Trophoblast cell (in vitro differentiated cells and primary cell): Measurements from ENCODE around the gene ARMH1.

ENCODE experiments used
- DNase-seq, 2 donors: peaks; one replicate each; pipeline ENCODE4 v3.0.0-alpha.2; 2016
- H2AFZ ChIP-seq: 2 replicates; pipeline ENCODE4 v1.6.1; 2013; ENCODE audit warnings: low read length, moderate library complexity, mild to moderate bottlenecking; ENCODE audit not compliant: insufficient read depth, poor library complexity
- H2AK5ac ChIP-seq: 2 replicates; pipeline ENCODE4 v1.6.1; 2013; ENCODE audit warnings: mild to moderate bottlenecking, low read length
- H2BK120ac ChIP-seq: 2 replicates; pipeline ENCODE4 v1.6.1; 2013; ENCODE audit warnings: low read length, mild to moderate bottlenecking, moderate library complexity; ENCODE audit not compliant: insufficient read depth, poor library complexity
- H2BK12ac ChIP-seq: 2 replicates; pipeline ENCODE4 v1.6.1; 2013; ENCODE audit warnings: mild to moderate bottlenecking, low read length, moderate library complexity
- H2BK5ac ChIP-seq: 2 replicates; pipeline ENCODE4 v1.6.1; 2013; ENCODE audit warnings: low read length, low read depth, moderate library complexity, mild to moderate bottlenecking; ENCODE audit not compliant: poor library complexity
- H3K14ac ChIP-seq: 2 replicates; pipeline ENCODE4 v1.6.1; 2013; ENCODE audit warnings: mild to moderate bottlenecking, low read length
- H3K18ac ChIP-seq: 2 replicates; pipeline ENCODE4 v1.6.1; 2013; ENCODE audit warnings: mild to moderate bottlenecking, low read length
- H3K23ac ChIP-seq: 2 replicates; pipeline ENCODE4 v1.6.1; 2013; ENCODE audit warnings: low read length
- H3K27ac ChIP-seq: 2 replicates; pipeline ENCODE4 v1.5.1; 2013; ENCODE audit warnings: low read depth, mild to moderate bottlenecking, inconsistent platforms, low read length, moderate library complexity
- H3K27me3 ChIP-seq: 2 replicates; pipeline ENCODE4 v1.6.1; 2013; ENCODE audit warnings: inconsistent platforms, mild to moderate bottlenecking, low read length, moderate library complexity; ENCODE audit not compliant: insufficient read depth
- H3K36me3 ChIP-seq, 2 experiments: 1 replicate in 1 of 2; 2 replicates in 1 of 2; pipeline ENCODE4 v1.6.1; 2013; ENCODE audit warnings: low read length in 2 of 2, mild to moderate bottlenecking in 2 of 2, moderate library complexity in 1 of 2; ENCODE audit not compliant: insufficient read depth in 2 of 2, control insufficient read depth in 1 of 2
- H3K4ac ChIP-seq: 2 replicates; pipeline ENCODE4 v1.6.1; 2013; ENCODE audit warnings: low read depth, mild to moderate bottlenecking, low read length, moderate library complexity
- H3K4me1 ChIP-seq, 2 experiments: 1 replicate in 1 of 2; 2 replicates in 1 of 2; pipeline ENCODE4 v1.6.1; 2013; ENCODE audit warnings: low read length in 2 of 2, mild to moderate bottlenecking in 2 of 2, moderate library complexity in 1 of 2; ENCODE audit not compliant: insufficient read depth in 2 of 2, control insufficient read depth in 1 of 2
- H3K4me2 ChIP-seq: 2 replicates; pipeline ENCODE4 v1.6.1; 2013; ENCODE audit warnings: inconsistent platforms, mild to moderate bottlenecking, low read length, moderate library complexity
- H3K4me3 ChIP-seq: 2 replicates; pipeline ENCODE4 v1.5.1; 2013; ENCODE audit warnings: mild to moderate bottlenecking, low read depth, low read length, inconsistent platforms
- H3K79me1 ChIP-seq: one replicate; pipeline ENCODE4 v1.6.1; 2013; ENCODE audit warnings: low read length
- H3K79me2 ChIP-seq: 2 replicates; pipeline ENCODE4 v1.6.1; 2013; ENCODE audit warnings: low read length, mild to moderate bottlenecking; ENCODE audit not compliant: control insufficient read depth, insufficient read depth, poor library complexity
- H3K9ac ChIP-seq: 2 replicates; pipeline ENCODE4 v1.6.1; 2013; ENCODE audit warnings: mild to moderate bottlenecking, low read length
- H3K9me3 ChIP-seq: 2 replicates; pipeline ENCODE4 v1.6.1; 2013; ENCODE audit warnings: low read depth, mild to moderate bottlenecking, control low read depth, inconsistent platforms, low read length; ENCODE audit not compliant: insufficient read depth
- H4K12ac ChIP-seq: 2 replicates; pipeline ENCODE4 v1.6.1; 2013; ENCODE audit warnings: low read depth, mild to moderate bottlenecking, low read length, moderate library complexity
- H4K8ac ChIP-seq: 2 replicates; pipeline ENCODE4 v1.6.1; 2013; ENCODE audit warnings: low read depth, mild to moderate bottlenecking, low read length, moderate library complexity
- H4K91ac ChIP-seq: one replicate; pipeline ENCODE4 v1.6.1; 2013; ENCODE audit warnings: low read depth, mild to moderate bottlenecking, low read length, moderate library complexity
- WGBS: extraction: QIAGEN DNeasy Blood & Tissue Kit; methylation state at CpG from one replicate; pipeline ENCODE4 v1.1.7; 2013; ENCODE audit warnings: missing lambda C conversion rate; ENCODE audit not compliant: insufficient read length, insufficient coverage; ENCODE audit errors: extremely low coverage; 5-methylcytosine and 5-hydroxymethylcytosine counted together

ARMH1 gene

GRCh38 chr1:44723064-44723463 lies 48.5 kb downstream of the ARMH1 start:
- no peak overlapping the region for H3K14ac ChIP-seq
- no peak overlapping the region for H3K27ac ChIP-seq
- H3K4me2 ChIP-seq: no peak overlapping the region
- no peak overlapping the region for H2BK12ac ChIP-seq
- H3K79me1 ChIP-seq: no peaks in the 10 kb centered on the region
- H2BK5ac ChIP-seq: no peak overlapping the region
- H2AFZ ChIP-seq: no peak overlapping the region
- no peak overlapping the region for H2BK120ac ChIP-seq
- H3K23ac ChIP-seq: no peak overlapping the region
- no peak overlapping the region for H3K9ac ChIP-seq
- H3K27me3 ChIP-seq: no peaks in the 10 kb centered on the region
- H3K4ac ChIP-seq: no peak overlapping the region
- H3K36me3 ChIP-seq: no peaks in the 10 kb centered on the region
- no peak overlapping the region for H4K12ac ChIP-seq
- H3K4me3 ChIP-seq: no peak overlapping the region
- no peaks in the 10 kb centered on the region for H3K79me2 ChIP-seq
- H2AK5ac ChIP-seq: no peak overlapping the region
- H4K8ac ChIP-seq: no peak overlapping the region
- no peak for DNase-seq
- H3K18ac ChIP-seq: no peak overlapping the region
- no CpG with 5 or more reads among the region's 9 CpGs for WGBS
- no peak overlapping the region for H4K91ac ChIP-seq
- H3K4me1 ChIP-seq: peaks cover 4 to 5% of the 10 kb centered on the region in 2 experiments
- no peaks in the 10 kb centered on the region for H3K9me3 ChIP-seq

DNA sequence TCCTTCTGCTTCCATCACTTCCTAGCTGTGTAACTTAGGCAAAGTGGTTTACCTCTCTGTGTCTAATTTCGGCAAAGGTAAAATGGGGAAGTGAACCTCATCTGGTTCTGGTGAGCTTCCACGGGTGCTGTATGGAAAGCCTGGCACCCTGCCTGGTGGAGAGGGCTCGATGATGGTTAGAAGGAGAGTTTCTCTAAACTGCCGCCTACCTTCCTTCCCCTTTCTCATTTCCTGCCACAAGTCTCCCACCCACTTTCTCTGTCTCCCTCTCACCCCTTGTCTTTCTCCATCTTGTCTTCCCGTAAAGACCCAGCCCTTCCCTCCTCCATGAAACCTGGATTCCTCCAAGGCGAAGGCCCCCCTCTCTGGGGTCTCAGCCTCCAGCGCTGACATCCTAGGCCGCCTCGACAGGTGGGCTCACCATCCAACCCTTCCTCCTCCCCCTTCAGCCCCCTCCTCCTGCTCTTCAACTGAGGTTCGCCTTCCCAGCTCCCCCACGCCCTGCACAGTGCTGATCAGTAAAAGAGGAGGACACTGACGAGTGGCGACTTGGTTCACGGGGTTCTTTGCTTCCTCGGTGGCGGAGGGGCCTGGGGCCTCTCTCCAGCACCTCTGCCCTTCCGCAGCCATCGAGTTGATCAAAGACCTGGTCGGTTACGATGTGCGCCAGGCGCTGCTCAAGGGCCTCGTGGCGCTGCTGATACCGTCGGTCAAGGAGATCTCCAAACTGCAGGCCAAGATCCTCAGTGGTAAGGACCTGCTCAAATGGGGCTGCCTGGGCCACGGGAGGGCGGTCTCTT lies 49.2 kb downstream of the ARMH1 start:
- no peak overlapping the region for H2BK120ac ChIP-seq
- WGBS: no CpG with 5 or more reads among the region's 28 CpGs
- no peak for DNase-seq
- H3K18ac ChIP-seq: no peak overlapping the region
- no peaks in the 10 kb centered on the region for H3K9me3 ChIP-seq
- no peaks in the 10 kb centered on the region for H3K36me3 ChIP-seq
- no peak overlapping the region for H3K4me2 ChIP-seq
- no peak overlapping the region for H4K8ac ChIP-seq
- no peak overlapping the region for H3K23ac ChIP-seq
- H3K79me2 ChIP-seq: no peaks in the 10 kb centered on the region
- no peak overlapping the region for H3K4me3 ChIP-seq
- H4K91ac ChIP-seq: no peak overlapping the region
- H2AFZ ChIP-seq: no peak overlapping the region
- no peaks in the 10 kb centered on the region for H3K79me1 ChIP-seq
- H3K27me3 ChIP-seq: no peaks in the 10 kb centered on the region
- H3K27ac ChIP-seq: no peak overlapping the region
- no peak overlapping the region for H3K4ac ChIP-seq
- peaks cover 4 to 5% of the 10 kb centered on the region in 2 experiments for H3K4me1 ChIP-seq
- no peak overlapping the region for H2BK12ac ChIP-seq
- H4K12ac ChIP-seq: no peak overlapping the region
- no peak overlapping the region for H2BK5ac ChIP-seq
- no peak overlapping the region for H3K9ac ChIP-seq
- no peak overlapping the region for H3K14ac ChIP-seq
- H2AK5ac ChIP-seq: no peak overlapping the region

- H2BK120ac ChIP-seq: no peak overlapping the region
These were observed 49.9 kb downstream of the ARMH1 start for GRCh38 chr1:44724296-44724954.

GRCh38 chr1:44724955-44725698 lies 50.6 kb downstream of the ARMH1 start:
- Histone ChIP-seq H3K14ac (no peak overlapping the region), H4K12ac (no peak overlapping the region), H3K79me2 (no peaks in the 10 kb centered on the region), H3K4ac (no peak overlapping the region), H3K18ac (no peak overlapping the region), H2BK120ac (no peak overlapping the region), H3K4me1 (peaks cover 4 to 5% of the 10 kb centered on the region in 2 experiments), H3K27me3 (no peaks in the 10 kb centered on the region), H3K23ac (no peak overlapping the region), H2BK12ac (no peak overlapping the region), H4K91ac (no peak overlapping the region), H3K9ac (no peak overlapping the region), H3K9me3 (no peaks in the 10 kb centered on the region), H3K79me1 (no peaks in the 10 kb centered on the region), H2AK5ac (no peak overlapping the region), H2BK5ac (no peak overlapping the region), H3K27ac (no peak overlapping the region), H4K8ac (no peak overlapping the region), H3K4me2 (no peak overlapping the region), H3K36me3 (no peaks in the 10 kb centered on the region), H3K4me3 (no peak overlapping the region), H2AFZ (no peak overlapping the region)
- DNase-seq: no peak
- no CpG with 5 or more reads among the region's 27 CpGs for WGBS

More at GRCh38 chr1:44724296-44724954, 49.9 kb downstream of the ARMH1 start:
- Histone ChIP-seq H3K27ac (no peak overlapping the region), H3K79me1 (no peaks in the 10 kb centered on the region), H2BK12ac (no peak overlapping the region), H3K27me3 (no peaks in the 10 kb centered on the region), H3K4ac (no peak overlapping the region), H3K4me2 (no peak overlapping the region), H2AFZ (no peak overlapping the region), H3K23ac (no peak overlapping the region), H3K4me3 (no peak overlapping the region), H3K9me3 (no peaks in the 10 kb centered on the region), H3K9ac (no peak overlapping the region), H3K4me1 (peaks cover 4 to 5% of the 10 kb centered on the region in 2 experiments), H4K91ac (no peak overlapping the region), H3K79me2 (no peaks in the 10 kb centered on the region), H2AK5ac (no peak overlapping the region), H4K12ac (no peak overlapping the region), H2BK5ac (no peak overlapping the region), H3K36me3 (no peaks in the 10 kb centered on the region), H3K14ac (no peak overlapping the region), H3K18ac (no peak overlapping the region), H4K8ac (no peak overlapping the region)
- no CpG with 5 or more reads among the region's 64 CpGs for WGBS
- no peak for DNase-seq
